ENCODE data around the gene LPAR5. TPM values are rescaled to one million over a fixed set of nuclear protein-coding genes. Genes with fewer than 3 reads are reported as not detected.

The LPAR5 gene
- 0.03 TPM in 1 of 2 replicates, not detected in the other for total RNA-seq (2014; rRNA removed; shearing (Covaris generic))

- DNase-seq (ENCODE audit: low spot score), result no peak
- in situ Hi-C loops (cut with HindIII; ENCODE audit: low sequenced_read_pairs), result no loop called here
These were observed at the start of gene LPAR5 for GRCh38 chr12:6635856-6636531. Gene LPAR5 (minus strand): TSS chr12:6635959. CDS start chr12:6621248, 14,711 bp downstream.

- in situ Hi-C loops (cut with HindIII; ENCODE audit: low sequenced_read_pairs), result no loop called here
- peak; percentile 73 for DNase-seq (ENCODE audit: low spot score)
These were observed 48.9 kb upstream of the LPAR5 start for GRCh38 chr12:6684609-6685008.

GRCh38 chr12:6676962-6677361 lies 41.2 kb upstream of the LPAR5 start:
- DNase-seq (ENCODE audit: low spot score), result no peak
- in situ Hi-C loops (cut with HindIII; ENCODE audit: low sequenced_read_pairs), result no loop called here

GRCh38 chr12:6672143-6672542 lies 36.4 kb upstream of the LPAR5 start:
- in situ Hi-C loops (cut with HindIII; ENCODE audit: low sequenced_read_pairs), result no loop called here
- DNase-seq (ENCODE audit: low spot score), result no peak

DNA sequence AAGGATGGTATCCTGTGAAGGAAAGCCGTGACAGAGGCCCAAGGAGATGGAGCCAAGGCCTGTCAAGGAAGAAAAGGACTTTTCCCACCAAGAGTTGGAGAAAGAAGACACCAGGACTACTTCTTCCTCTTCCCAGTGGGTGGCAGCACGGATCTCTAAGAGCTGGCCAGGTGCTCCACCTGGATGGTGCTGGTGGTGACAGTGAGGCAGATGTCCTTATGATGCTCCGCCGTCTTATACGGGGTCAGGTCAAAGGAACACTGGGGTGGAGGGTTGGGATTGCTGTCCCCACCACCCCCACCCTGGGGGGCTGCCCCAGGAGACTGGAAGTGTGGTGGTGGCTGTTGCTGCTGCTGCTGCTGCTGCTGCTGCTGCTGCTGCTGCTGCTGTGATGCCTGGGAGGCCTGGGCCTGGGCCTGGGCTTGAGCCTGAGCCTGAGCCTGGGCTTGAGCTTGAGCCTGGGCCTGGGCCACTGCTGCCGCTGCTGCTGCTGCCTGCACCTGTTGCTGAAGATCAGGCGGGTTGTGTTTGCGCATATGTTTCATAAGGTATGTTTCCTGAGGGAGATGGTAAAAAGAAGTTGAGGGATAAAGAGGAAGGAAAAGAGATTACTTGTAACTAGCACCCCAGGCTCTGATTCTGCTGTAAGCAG lies 31.9 kb upstream of the LPAR5 start:
- peak; percentile 17 for DNase-seq (ENCODE audit: low spot score)
- in situ Hi-C loops (cut with HindIII; ENCODE audit: low sequenced_read_pairs), result no loop called here

GRCh38 chr12:6666211-6666610 lies 30.5 kb upstream of the LPAR5 start:
- in situ Hi-C loops (cut with HindIII; ENCODE audit: low sequenced_read_pairs), result no loop called here
- no peak for DNase-seq (ENCODE audit: low spot score)

DNA sequence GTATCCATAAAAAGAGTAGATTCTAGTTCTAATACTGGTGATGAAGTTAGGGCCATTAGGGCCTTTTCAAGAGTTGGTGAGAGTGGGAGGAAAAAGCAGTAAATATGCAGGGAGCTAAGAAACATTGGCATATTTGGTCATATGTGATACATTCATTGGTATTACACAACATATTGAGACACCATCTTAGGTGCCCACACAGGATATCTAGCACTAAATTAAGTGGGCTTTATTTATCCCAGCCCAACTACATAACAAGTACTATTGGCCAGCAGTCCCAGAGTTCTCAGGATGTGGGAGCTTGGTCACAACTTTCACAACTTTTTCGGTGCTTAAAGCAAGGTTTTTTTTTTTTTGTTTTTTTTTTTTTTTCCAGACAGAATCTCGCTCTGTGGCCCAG lies 29.1 kb upstream of the LPAR5 start:
- in situ Hi-C loops (cut with HindIII; ENCODE audit: low sequenced_read_pairs), result no loop called here
- no peak for DNase-seq (ENCODE audit: low spot score)

DNA sequence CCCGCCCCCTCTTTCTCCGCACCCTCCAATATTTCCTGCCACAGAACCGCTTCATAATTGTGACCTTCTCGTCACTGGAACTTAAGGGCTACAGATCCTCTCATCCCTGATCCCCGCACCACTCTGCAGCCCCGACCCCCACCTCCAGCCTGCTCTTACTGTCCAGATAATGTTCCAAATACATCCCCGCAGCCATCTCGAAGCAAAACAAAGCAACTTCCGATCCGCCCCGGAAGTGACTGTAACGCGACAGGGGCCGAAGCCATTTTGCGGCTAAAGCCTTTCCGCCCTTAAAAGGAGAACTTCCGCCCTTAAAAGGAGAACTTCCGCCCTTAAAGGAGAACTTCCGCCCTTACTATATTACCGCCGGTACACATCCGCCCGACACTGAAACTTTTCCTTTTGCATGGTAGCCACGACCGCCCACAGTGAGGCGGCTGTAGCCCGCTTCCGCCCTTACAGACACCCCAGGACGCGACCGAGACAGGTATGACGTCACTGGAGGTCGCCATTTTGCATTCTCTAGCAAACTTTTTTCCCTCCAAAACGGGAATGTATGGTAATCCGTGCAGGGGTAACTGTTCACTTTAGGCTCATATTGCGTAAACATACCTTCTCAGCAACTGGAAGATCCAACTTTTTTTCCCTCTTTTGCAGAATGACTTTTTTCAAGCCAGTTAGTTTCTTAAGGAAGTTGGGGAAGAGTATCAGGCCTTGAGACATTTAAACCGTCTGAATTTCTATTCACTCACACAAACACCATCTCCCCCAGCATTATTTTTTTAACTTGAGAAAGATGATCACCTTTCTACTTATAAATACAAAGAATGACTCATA lies 27.4 kb upstream of the LPAR5 start, which contains the start of gene ING4:
Gene ING4 (minus strand): TSS at position 214 of the 837 bp plus-strand sequence. CDS start 18 bp downstream, at position 196.
- in situ Hi-C loops (cut with HindIII; ENCODE audit: low sequenced_read_pairs), result no loop called here
- peak; percentile 100 for DNase-seq (ENCODE audit: low spot score)

DNA sequence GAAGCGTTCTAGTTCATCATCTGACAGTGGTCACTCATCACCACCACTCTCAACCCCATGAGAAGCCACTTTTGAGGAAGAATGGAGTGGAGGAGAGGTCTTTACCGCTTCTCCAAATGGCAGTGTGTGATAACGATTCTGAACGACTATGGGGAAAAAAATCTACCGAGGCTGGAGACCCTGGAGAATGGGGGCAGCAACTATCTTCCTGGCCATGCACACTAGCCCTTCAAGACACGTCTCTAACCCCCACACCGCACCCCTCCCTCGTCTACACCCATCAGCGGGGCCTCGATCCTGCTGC lies 26.8 kb upstream of the LPAR5 start:
- in situ Hi-C loops (cut with HindIII; ENCODE audit: low sequenced_read_pairs), result no loop called here
- DNase-seq (ENCODE audit: low spot score), result no peak

DNA sequence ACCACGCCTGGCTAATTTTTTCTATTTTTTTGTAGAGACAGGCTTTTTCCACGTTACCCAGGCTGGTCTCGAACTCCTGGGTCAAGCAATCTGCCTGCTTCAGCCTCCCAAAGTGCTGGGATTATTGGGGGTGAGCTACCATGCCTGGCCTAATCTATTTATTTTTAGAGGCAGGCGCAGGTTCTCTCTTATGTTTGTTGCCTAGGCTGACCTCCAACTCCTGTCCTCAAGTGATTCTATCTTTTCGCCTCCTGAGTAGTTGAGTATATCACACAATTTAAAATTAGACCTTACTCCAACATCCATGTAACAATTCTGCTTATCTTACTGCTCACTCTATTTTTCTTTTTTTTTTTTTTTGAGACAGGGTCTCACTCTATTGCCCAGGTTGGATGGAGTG lies 18.2 kb upstream of the LPAR5 start:
- no peak for DNase-seq (ENCODE audit: low spot score)
- in situ Hi-C loops (cut with HindIII; ENCODE audit: low sequenced_read_pairs), result no loop called here

DNA sequence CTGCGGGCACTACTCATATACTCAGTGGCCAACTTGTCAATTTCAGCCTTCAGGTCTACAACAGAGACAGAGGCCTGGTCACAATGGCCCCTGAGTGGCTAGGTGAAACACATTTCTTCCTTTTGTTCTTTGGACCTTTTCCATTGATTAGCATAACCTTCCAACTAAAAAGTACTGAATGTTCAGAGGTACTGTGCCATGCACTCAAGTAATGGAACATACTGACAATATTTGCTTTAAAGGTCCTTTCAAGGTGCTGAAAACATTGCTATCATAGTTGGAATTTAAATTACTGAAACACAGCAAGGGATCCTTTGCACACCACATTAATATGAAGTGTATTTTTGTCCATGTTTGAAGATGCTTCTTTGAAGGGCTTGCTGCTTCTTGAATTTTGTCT lies 17.6 kb upstream of the LPAR5 start:
- no peak for DNase-seq (ENCODE audit: low spot score)
- in situ Hi-C loops (cut with HindIII; ENCODE audit: low sequenced_read_pairs), result no loop called here

- in situ Hi-C loops (cut with HindIII; ENCODE audit: low sequenced_read_pairs), result no loop called here
- no peak for DNase-seq (ENCODE audit: low spot score)
These were observed 16.6 kb upstream of the LPAR5 start for GRCh38 chr12:6652391-6652790.

- DNase-seq (ENCODE audit: low spot score), result no peak
- in situ Hi-C loops (cut with HindIII; ENCODE audit: low sequenced_read_pairs), result no loop called here
These were observed 15.1 kb upstream of the LPAR5 start for GRCh38 chr12:6650832-6651231.

DNA sequence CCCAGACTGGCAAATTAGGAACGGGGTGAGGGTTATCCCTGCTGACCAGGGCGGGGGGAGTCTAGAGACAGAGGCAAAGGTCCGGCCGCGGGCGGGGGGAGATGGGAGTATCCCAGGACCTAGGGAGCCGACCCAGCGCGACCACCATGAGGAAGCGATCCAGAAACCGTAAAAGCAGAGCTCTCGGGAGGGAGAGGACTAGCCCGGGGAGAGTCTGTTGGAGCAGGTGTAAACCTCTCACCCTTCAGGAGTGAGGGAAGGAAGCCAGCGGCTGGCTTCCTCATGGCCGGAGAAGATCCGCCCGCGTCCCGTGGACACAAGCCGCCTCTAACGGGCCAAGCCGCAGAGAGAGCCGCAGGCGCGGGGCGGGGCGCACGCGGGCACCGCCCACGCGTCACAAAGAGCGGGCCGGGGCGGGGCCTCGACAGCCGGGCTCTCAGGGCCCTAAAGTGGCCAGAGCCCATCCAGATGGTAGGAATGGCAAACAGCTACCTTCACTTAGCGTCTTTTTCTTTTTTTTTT lies 11.4 kb upstream of the LPAR5 start, which contains the start of gene ACRBP:
Gene ACRBP (minus strand): TSS at position 350 of the 522 bp plus-strand sequence. CDS start 66 bp downstream, at position 284.
- in situ Hi-C loops (cut with HindIII; ENCODE audit: low sequenced_read_pairs), result no loop called here
- DNase-seq (ENCODE audit: low spot score), result peak; percentile 92

DNA sequence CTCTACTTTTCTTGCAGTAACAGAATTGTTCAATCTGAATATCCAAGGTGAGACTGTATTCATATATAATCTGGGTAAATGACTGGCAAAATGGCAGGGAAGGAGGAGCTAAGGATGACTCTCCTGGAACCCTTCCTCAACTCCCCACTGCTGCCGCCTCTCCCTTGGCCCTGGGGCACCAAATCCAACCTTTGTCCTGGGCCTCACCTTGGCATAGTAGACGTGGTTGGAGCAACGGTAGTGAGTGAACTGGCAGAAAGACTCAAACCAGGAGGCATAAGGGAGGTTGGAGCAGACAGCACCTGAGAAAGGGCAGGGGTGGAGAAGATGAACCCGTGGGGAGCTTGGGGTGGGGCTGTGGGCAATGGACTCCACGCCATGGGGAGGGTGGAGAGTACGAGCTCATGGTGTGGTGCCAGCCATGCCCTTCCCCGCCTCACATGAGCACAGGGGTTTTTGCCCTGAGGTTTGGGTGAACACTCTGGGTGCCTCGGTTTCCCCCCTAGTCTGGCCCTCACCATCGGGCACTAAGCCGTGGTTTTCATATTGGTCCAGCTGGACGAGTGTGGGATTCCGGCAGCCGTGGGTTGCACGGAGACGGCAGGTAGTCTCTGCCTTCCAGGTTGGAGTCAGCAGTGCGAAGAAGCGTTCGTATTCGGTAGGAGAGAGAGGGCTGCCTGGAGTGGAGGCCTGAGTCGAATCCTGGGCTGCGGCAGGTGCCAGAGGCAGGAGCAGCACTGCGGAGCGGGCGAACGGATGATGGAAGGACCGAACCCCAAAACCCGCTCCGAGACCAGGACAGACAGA lies 10.7 kb upstream of the LPAR5 start:
- peak; percentile 61 for DNase-seq (ENCODE audit: low spot score)
- in situ Hi-C loops (cut with HindIII; ENCODE audit: low sequenced_read_pairs), result no loop called here

DNA sequence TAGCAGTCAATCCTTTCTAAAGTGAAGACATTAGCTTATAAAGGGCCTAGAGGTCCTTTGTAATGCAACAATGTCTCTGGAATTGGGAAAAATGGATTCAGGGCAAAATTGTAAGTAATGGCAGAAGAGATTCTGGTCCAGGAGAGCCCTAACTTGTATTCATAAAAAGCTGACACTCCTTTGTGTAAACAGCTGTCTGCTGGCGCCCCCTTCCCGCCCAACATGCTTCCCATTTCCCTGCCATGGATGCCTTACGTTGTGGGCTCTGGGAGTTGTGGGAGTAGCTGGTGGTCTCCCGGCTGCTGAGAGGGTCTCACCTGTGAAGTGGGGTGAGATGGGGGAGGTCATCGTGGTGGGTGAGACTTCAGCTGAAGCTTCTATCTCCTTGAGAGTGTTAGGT lies 9.1 kb upstream of the LPAR5 start:
- in situ Hi-C loops (cut with HindIII; ENCODE audit: low sequenced_read_pairs), result no loop called here
- no peak for DNase-seq (ENCODE audit: low spot score)

GRCh38 chr12:6644257-6644596 lies 8.5 kb upstream of the LPAR5 start:
- no peak for DNase-seq (ENCODE audit: low spot score)

GRCh38 chr12:6643569-6644256 lies 8.0 kb upstream of the LPAR5 start:
- DNase-seq (ENCODE audit: low spot score), result no peak
- in situ Hi-C loops (cut with HindIII; ENCODE audit: low sequenced_read_pairs), result no loop called here

More at GRCh38 chr12:6644257-6644596, 8.5 kb upstream of the LPAR5 start:
- in situ Hi-C loops (cut with HindIII; ENCODE audit: low sequenced_read_pairs), result no loop called here

DNA sequence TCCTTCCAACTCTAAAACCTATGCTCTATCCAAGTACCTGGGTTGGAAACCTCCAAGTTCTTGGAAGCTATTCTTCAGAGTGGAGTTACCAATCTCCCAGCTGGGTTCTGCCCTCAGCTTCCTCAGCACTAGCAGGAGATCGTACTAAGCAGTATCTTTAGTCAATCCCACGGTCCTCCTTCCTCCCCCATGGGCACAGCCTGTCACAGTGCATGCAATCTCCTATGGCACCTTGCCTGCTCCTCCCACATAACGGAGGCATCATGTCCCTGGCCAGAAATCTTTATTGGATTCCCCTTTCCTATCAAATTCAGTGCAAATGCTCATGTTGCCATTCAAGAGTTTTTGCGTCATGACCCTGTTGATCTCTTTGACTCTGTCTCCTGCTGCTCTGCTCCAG lies 5.4 kb upstream of the LPAR5 start:
- in situ Hi-C loops (cut with HindIII; ENCODE audit: low sequenced_read_pairs), result no loop called here
- no peak for DNase-seq (ENCODE audit: low spot score)

Data from G401 (cell line).